B cell (primary cell): ENCODE data around the gene APOB. TPM values are rescaled to one million over a fixed set of nuclear protein-coding genes. Genes with fewer than 3 reads are reported as not detected.

Experiments
- ATAC-seq: fragments of 200-7000 bp; cut with Tn5 transposase; one replicate; pipeline ENCODE4 v1.10.0; 2021; ENCODE audit warnings: low read depth, mild to moderate bottlenecking, moderate number of reproducible peaks, moderate library complexity
- CTCF ChIA-PET: fragments of 350-600 bp; sonication (Branson Sonifier 250); formaldehyde crosslinking; loops from one replicate; lab custom pipeline; 2021; ENCODE audit warnings: antibody characterized with exemption, inconsistent platforms; lab: Charles Lee
- POLR2A ChIA-PET: fragments of 350-600 bp; sonication (Branson Sonifier 250); formaldehyde crosslinking; loops from one replicate; lab custom pipeline; 2021; ENCODE audit warnings: antibody characterized with exemption; lab: Charles Lee
- DNase-seq: peaks from one replicate; pipeline ENCODE4 v3.0.0; 2013
- H2AFZ ChIP-seq: 2 replicates; pipeline ENCODE4 v1.6.1; 2012; ENCODE audit warnings: mild to moderate bottlenecking, low read depth, low read length; ENCODE audit not compliant: insufficient read depth, poor library complexity, severe bottlenecking
- H3K27ac ChIP-seq, 2 donors: 1 replicate in 1 of 2; 2 replicates in 1 of 2; pipeline ENCODE4 v1.5.1; 2012 to 2013; ENCODE audit warnings: low read length in 2 of 2, mild to moderate bottlenecking in 2 of 2, moderate library complexity in 1 of 2
- H3K27me3 ChIP-seq, 4 experiments: fragments of 200-600 bp in 1 of 4; sonication (generic) in 1 of 4; replicated peaks in 1 of 4; 1 replicate in 2 of 4; 2 replicates in 2 of 4; pipeline versions ENCODE4 v1.6.1 to v1.7.0; 2013 to 2016; ENCODE audit warnings: low read length in 3 of 4, mild to moderate bottlenecking in 2 of 4, mixed read lengths in 1 of 4, moderate library complexity in 1 of 4; ENCODE audit not compliant: insufficient read depth in 4 of 4, control insufficient read depth in 3 of 4; ENCODE audit errors: control extremely low read depth in 1 of 4
- H3K36me3 ChIP-seq, 2 experiments: replicated peaks in 1 of 2; 1 replicate in 1 of 2; 2 replicates in 1 of 2; pipeline versions ENCODE4 v1.6.1 to v1.7.1; 2013; ENCODE audit warnings: low read length in 1 of 2; ENCODE audit not compliant: insufficient read depth in 2 of 2, control insufficient read depth in 1 of 2; ENCODE audit errors: control extremely low read depth in 1 of 2, extremely low read depth in 1 of 2
- H3K4me1 ChIP-seq, 2 donors: fragments of 200-600 bp in 1 of 2; sonication (generic) in 1 of 2; 1 replicate in 1 of 2; 2 replicates in 1 of 2; pipeline versions ENCODE4 v1.5.1 to v1.6.1; 2013 to 2017; ENCODE audit warnings: low read length in 2 of 2; ENCODE audit not compliant: control insufficient read depth in 2 of 2, insufficient read depth in 2 of 2
- H3K4me2 ChIP-seq: replicated peaks from 2 replicates; pipeline ENCODE3; 2012; ENCODE audit warnings: mild to moderate bottlenecking, low read depth, low read length; ENCODE audit not compliant: poor library complexity, severe bottlenecking
- H3K4me3 ChIP-seq, 5 experiments: fragments of 200-600 bp in 1 of 5; sonication (generic) in 1 of 5; 1 replicate in 3 of 5; 2 replicates in 2 of 5; pipeline versions ENCODE4 v1.5.1 to v1.7.0; 2011 to 2016; ENCODE audit warnings: low read length in 4 of 5, mild to moderate bottlenecking in 4 of 5, low read depth in 2 of 5, control low read depth in 1 of 5, moderate library complexity in 1 of 5; ENCODE audit not compliant: insufficient read depth in 1 of 5; ENCODE audit errors: control extremely low read depth in 1 of 5, extremely low read depth in 1 of 5
- H3K79me2 ChIP-seq: fragments of 200-600 bp; sonication (generic); one replicate; pipeline ENCODE4 v1.6.0; 2016; ENCODE audit warnings: low read length; ENCODE audit not compliant: control insufficient read depth, insufficient read depth
- H3K9ac ChIP-seq: fragments of 200-600 bp; sonication (generic); 2 replicates; pipeline ENCODE4 v1.6.1; 2017; ENCODE audit warnings: mild to moderate bottlenecking, low read length, moderate library complexity
- H3K9me3 ChIP-seq, 3 donors: one replicate each; pipeline versions ENCODE4 v1.6.1 to v1.7.1; 2013; ENCODE audit warnings: low read length in 2 of 3; ENCODE audit not compliant: control insufficient read depth in 2 of 3, insufficient read depth in 1 of 3; ENCODE audit errors: control extremely low read depth in 1 of 3
- H4K20me1 ChIP-seq: 2 replicates; pipeline ENCODE4 v1.6.0; 2012; ENCODE audit warnings: mild to moderate bottlenecking, low read length; ENCODE audit not compliant: insufficient read depth, control insufficient read depth, poor library complexity, severe bottlenecking
- H3K27ac Mint-ChIP-seq: one replicate; pipeline ENCODE4 v1.8.0; 2021; ENCODE audit warnings: mixed read lengths
- H3K27me3 Mint-ChIP-seq: one replicate; pipeline ENCODE4 v1.8.0; 2021; ENCODE audit warnings: mixed read lengths
- H3K4me1 Mint-ChIP-seq: one replicate; pipeline ENCODE4 v1.8.0; 2021; ENCODE audit warnings: mixed read lengths
- H3K4me3 Mint-ChIP-seq: one replicate; pipeline ENCODE4 v1.8.0; 2021; ENCODE audit warnings: mixed read lengths
- H3K9me3 Mint-ChIP-seq: one replicate; pipeline ENCODE4 v1.8.0; 2022; ENCODE audit warnings: mixed read lengths; ENCODE audit not compliant: insufficient read depth
- CTCF ChIP-seq: fragments of 200-600 bp; IDR thresholded peaks from one replicate; pipeline ENCODE4 v1.8.0; 2022; ENCODE audit warnings: antibody characterized with exemption, mild to moderate bottlenecking
- EZH2 ChIP-seq: IDR thresholded peaks from 2 replicates; pipeline ENCODE4 v1.6.1; 2012; ENCODE audit warnings: borderline replicate concordance, low read depth, mild to moderate bottlenecking, moderate library complexity, low read length; ENCODE audit not compliant: insufficient read depth, poor library complexity, severe bottlenecking
- WGBS: methylation state at CpG from one replicate; pipeline ENCODE4 v1.1.5; 2013; ENCODE audit warnings: missing lambda C conversion rate; ENCODE audit not compliant: insufficient coverage; 5-methylcytosine and 5-hydroxymethylcytosine counted together
- intact Hi-C: fragments of 100-400 bp; cut with micrococcal nuclease; formaldehyde crosslinking; loops from one replicate; pipeline ENCODE4 v1.10.0; 2022
- polyA plus RNA-seq: library from polyadenylated mRNA; depleted of rRNA; stranded (reverse); fragments of >200 nt; gene quantifications from 2 replicates; pipeline ENCODE4 v1.2.3, GENCODE V29; 2012
- total RNA-seq, 2 donors: library from RNA; stranded (reverse); fragments of 120-200 nt in 1 of 2; gene quantifications; 1 replicate in 1 of 2; 2 replicates in 1 of 2; pipeline versions ENCODE4 v1.2.3 to v1.2.4, GENCODE V29; 2013 to 2022

The APOB gene
- total and polyA plus RNA-seq, 2 donors (not counting 1 experiment from before 2014, with no cell fraction given): not detected

- Histone ChIP-seq H3K27ac (no peak overlapping the region), H3K4me3 (no peak overlapping the region), H3K4me2 (no peak overlapping the region), H3K4me1 (peaks cover 4 to 5% of the 10 kb centered on the region in 2 donors), H3K9ac (no peak overlapping the region), H3K79me2 (no peaks in the 10 kb centered on the region), H3K27me3 (peaks cover 0 to 12% (median 0%) of the 10 kb centered on the region in 4 experiments), H3K9me3 (peaks cover 0 to 5% (median 0%) of the 10 kb centered on the region in 3 donors), H3K36me3 (no peaks in the 10 kb centered on the region), H2AFZ (no peak overlapping the region), H4K20me1 (no peaks in the 10 kb centered on the region)
- Mint-ChIP-seq H3K4me1 (peaks cover 4% of the 10 kb centered on the region), H3K27ac (no peak overlapping the region), H3K9me3 (no peaks in the 10 kb centered on the region), H3K27me3 (peaks cover 22% of the 10 kb centered on the region), H3K4me3 (no peak overlapping the region)
- ATAC-seq: no peak
- WGBS: 91% methylated on average over 11 of the region's 14 CpGs
- ChIA-PET CTCF (interaction anchor here (1.0 to 1.3 kb wide), 3 partner anchors 20 to 276 kb away, joined by 3 read pairs; no protein-coding TSS in a partner anchor), POLR2A (no interaction called here)
- intact Hi-C loops: no loop called here
- TF ChIP-seq CTCF (no peak), EZH2 (no peak)
- no peak for DNase-seq
These were observed 3.1 kb downstream of the APOB start for GRCh38 chr2:21040468-21041377.

- no peak for ATAC-seq
- Mint-ChIP-seq H3K9me3 (no peaks in the 10 kb centered on the region), H3K4me3 (no peak overlapping the region), H3K4me1 (peaks cover 4% of the 10 kb centered on the region), H3K27me3 (peaks cover 19% of the 10 kb centered on the region), H3K27ac (no peak overlapping the region)
- Histone ChIP-seq H4K20me1 (no peaks in the 10 kb centered on the region), H3K9me3 (peaks cover 0 to 5% (median 0%) of the 10 kb centered on the region in 3 donors), H3K9ac (no peak overlapping the region), H3K4me3 (no peak overlapping the region), H3K79me2 (no peaks in the 10 kb centered on the region), H3K4me1 (peaks cover 4 to 5% of the 10 kb centered on the region in 2 donors), H3K4me2 (no peak overlapping the region), H3K27me3 (peaks cover 0 to 12% (median 0%) of the 10 kb centered on the region in 4 experiments), H2AFZ (no peak overlapping the region), H3K36me3 (no peaks in the 10 kb centered on the region), H3K27ac (no peak overlapping the region)
- ChIA-PET POLR2A (no interaction called here), CTCF (no interaction called here)
- DNase-seq: no peak
- 78% methylated on average over 8 of the region's 10 CpGs for WGBS
- TF ChIP-seq CTCF (no peak), EZH2 (no peak)
- intact Hi-C loops: no loop called here
These were observed 3.9 kb downstream of the APOB start for GRCh38 chr2:21039979-21040467.
